IMR-90 (cell line): ENCODE measurements around the gene FAM20C.

Experiments
- CEBPB ChIP-seq: IDR thresholded peaks from 2 replicates; pipeline ENCODE4 v1.6.1; 2012; ENCODE audit warnings: low read depth, low read length, improper control_type of control experiment
- MAFK ChIP-seq: IDR thresholded peaks from 2 replicates; pipeline ENCODE4 v1.6.1; 2012; ENCODE audit warnings: low read depth, low read length, improper control_type of control experiment
- NFE2L2 ChIP-seq: fragments of 150-350 bp; IDR thresholded peaks from 2 replicates; pipeline ENCODE4 v1.6.1; 2016; ENCODE audit warnings: low read depth, mild to moderate bottlenecking, low read length
- POLR2A ChIP-seq: IDR thresholded peaks from 2 replicates; pipeline ENCODE4 v1.6.1; 2012; ENCODE audit warnings: mild to moderate bottlenecking, low read depth, low read length
- RAD21 ChIP-seq: IDR thresholded peaks from 2 replicates; pipeline ENCODE4 v1.6.1; 2012; ENCODE audit warnings: low read length, improper control_type of control experiment
- RCOR1 ChIP-seq: IDR thresholded peaks from 2 replicates; pipeline ENCODE4 v1.6.1; 2012; ENCODE audit warnings: mild to moderate bottlenecking, low read length, improper control_type of control experiment; ENCODE audit not compliant: insufficient replicate concordance
- SMC3 ChIP-seq: fragments of 150-350 bp; IDR thresholded peaks from 2 replicates; pipeline ENCODE4 v1.6.1; 2016; ENCODE audit warnings: low read depth, mild to moderate bottlenecking, antibody characterized with exemption, low read length, moderate library complexity
- TF ChIP-seq, protein P1 (sequence below): conservative IDR thresholded peaks from 2 replicates; pipeline ENCODE4 v1.5.1; 2012; ENCODE audit warnings: mild to moderate bottlenecking, low read depth, low read length, improper control_type of control experiment

- TF ChIP-seq NFE2L2 (no peak), RCOR1 (no peak), POLR2A (no peak), MAFK (no peak), CEBPB (no peak), SMC3 (no peak), RAD21 (no peak)
- TF ChIP-seq, protein P1, sequence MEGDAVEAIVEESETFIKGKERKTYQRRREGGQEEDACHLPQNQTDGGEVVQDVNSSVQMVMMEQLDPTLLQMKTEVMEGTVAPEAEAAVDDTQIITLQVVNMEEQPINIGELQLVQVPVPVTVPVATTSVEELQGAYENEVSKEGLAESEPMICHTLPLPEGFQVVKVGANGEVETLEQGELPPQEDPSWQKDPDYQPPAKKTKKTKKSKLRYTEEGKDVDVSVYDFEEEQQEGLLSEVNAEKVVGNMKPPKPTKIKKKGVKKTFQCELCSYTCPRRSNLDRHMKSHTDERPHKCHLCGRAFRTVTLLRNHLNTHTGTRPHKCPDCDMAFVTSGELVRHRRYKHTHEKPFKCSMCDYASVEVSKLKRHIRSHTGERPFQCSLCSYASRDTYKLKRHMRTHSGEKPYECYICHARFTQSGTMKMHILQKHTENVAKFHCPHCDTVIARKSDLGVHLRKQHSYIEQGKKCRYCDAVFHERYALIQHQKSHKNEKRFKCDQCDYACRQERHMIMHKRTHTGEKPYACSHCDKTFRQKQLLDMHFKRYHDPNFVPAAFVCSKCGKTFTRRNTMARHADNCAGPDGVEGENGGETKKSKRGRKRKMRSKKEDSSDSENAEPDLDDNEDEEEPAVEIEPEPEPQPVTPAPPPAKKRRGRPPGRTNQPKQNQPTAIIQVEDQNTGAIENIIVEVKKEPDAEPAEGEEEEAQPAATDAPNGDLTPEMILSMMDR: no peak
Observed at GRCh38 chr7:302054-302992, 110.0 kb downstream of the FAM20C start.
